DND-41 (cell line): ENCODE data around the gene TIMM29.
A peak's percentile ranks its signal among the peaks of the same experiment; 100 is the strongest.
"Not testable (repeated sequence)": the region's sequence is repeated elsewhere in the genome, so short reads cannot be mapped to it uniquely, and the experiment has no call there.

Experiments
- ATAC-seq: fragments of 200-7000 bp; cut with Tn5 transposase; 3 replicates; pipeline ENCODE4 v1.9.1; 2021; ENCODE audit warnings: low read depth; ENCODE audit not compliant: insufficient read depth
- DNase-seq: peaks from one replicate; pipeline ENCODE4 v3.0.0-alpha.2; 2020
- H2AFZ ChIP-seq: 2 replicates; pipeline ENCODE4 v1.6.0; 2012; ENCODE audit warnings: low read depth, low read length
- H3K27ac ChIP-seq: 2 replicates; pipeline ENCODE4 v1.5.1; 2012; ENCODE audit warnings: low read length, inconsistent platforms
- H3K27me3 ChIP-seq: fragments of 200-600 bp; sonication (generic); 2 replicates; pipeline ENCODE4 v1.6.0; 2012; ENCODE audit warnings: low read length, mild to moderate bottlenecking, inconsistent platforms; ENCODE audit not compliant: insufficient read depth, poor library complexity
- H3K36me3 ChIP-seq: 2 replicates; pipeline ENCODE4 v1.5.1; 2012; ENCODE audit warnings: low read length, inconsistent platforms; ENCODE audit not compliant: insufficient read depth
- H3K4me1 ChIP-seq: 2 replicates; pipeline ENCODE4 v1.5.1; 2012; ENCODE audit warnings: mild to moderate bottlenecking, low read length; ENCODE audit not compliant: insufficient read depth
- H3K4me2 ChIP-seq: 2 replicates; pipeline ENCODE4 v1.6.0; 2012; ENCODE audit warnings: mild to moderate bottlenecking, moderate library complexity, low read length, inconsistent platforms; ENCODE audit not compliant: insufficient read depth
- H3K4me3 ChIP-seq, 2 experiments: fragments of 200-600 bp in 1 of 2; shearing (Covaris generic) in 1 of 2; 2 replicates each; pipeline ENCODE4 v1.5.1; 2012 to 2016; ENCODE audit warnings: inconsistent platforms in 2 of 2, low read length in 2 of 2, mild to moderate bottlenecking in 2 of 2, low read depth in 1 of 2, moderate library complexity in 1 of 2
- H3K79me2 ChIP-seq: 2 replicates; pipeline ENCODE4 v1.6.0; 2012; ENCODE audit warnings: low read length, inconsistent platforms; ENCODE audit not compliant: insufficient read depth
- H3K9ac ChIP-seq: 2 replicates; pipeline ENCODE4 v1.6.0; 2012; ENCODE audit warnings: low read depth, mild to moderate bottlenecking, inconsistent platforms, low read length, moderate library complexity
- H3K9me3 ChIP-seq: 2 replicates; pipeline ENCODE4 v1.5.1; 2012; ENCODE audit warnings: low read length, moderate library complexity, mild to moderate bottlenecking, inconsistent platforms; ENCODE audit not compliant: insufficient read depth, severe bottlenecking
- H4K20me1 ChIP-seq: 2 replicates; pipeline ENCODE4 v1.6.0; 2012; ENCODE audit warnings: low read length; ENCODE audit not compliant: insufficient read depth
- EZH2 ChIP-seq: IDR thresholded peaks from 3 replicates; pipeline ENCODE4 v1.6.1; 2012; ENCODE audit warnings: borderline replicate concordance, low read depth, mild to moderate bottlenecking, moderate library complexity, low read length, inconsistent platforms; ENCODE audit not compliant: severe bottlenecking
- TF ChIP-seq, protein P1 (sequence below): IDR thresholded peaks from 2 replicates; pipeline ENCODE4 v1.5.1; 2012; ENCODE audit warnings: borderline replicate concordance, low read length, moderate library complexity, mild to moderate bottlenecking; ENCODE audit not compliant: poor library complexity, severe bottlenecking; ENCODE audit errors: extremely low read depth

Gene TIMM29

DNA sequence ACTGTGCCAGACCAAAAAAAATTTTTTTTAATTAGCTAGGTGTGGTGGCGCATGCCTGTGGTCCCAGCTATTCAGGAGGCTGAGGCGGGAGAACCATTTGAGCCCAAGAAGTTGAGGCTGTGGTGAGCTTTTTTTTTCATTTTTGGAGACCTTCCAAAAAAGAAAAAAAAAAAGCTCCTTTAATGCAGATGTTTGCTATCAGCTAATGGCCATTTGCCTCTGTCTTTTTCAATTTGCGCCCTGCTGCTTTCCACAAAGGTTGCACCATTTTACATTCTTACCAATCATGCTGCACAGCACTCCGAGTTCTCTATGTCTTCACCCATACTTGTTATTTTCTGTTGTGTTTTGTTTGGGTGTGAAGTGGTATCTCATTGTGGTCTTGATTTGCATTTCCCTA, 16.7 kb downstream of the TIMM29 start:
- no peak for TF ChIP-seq EZH2
- TF ChIP-seq, protein P1, sequence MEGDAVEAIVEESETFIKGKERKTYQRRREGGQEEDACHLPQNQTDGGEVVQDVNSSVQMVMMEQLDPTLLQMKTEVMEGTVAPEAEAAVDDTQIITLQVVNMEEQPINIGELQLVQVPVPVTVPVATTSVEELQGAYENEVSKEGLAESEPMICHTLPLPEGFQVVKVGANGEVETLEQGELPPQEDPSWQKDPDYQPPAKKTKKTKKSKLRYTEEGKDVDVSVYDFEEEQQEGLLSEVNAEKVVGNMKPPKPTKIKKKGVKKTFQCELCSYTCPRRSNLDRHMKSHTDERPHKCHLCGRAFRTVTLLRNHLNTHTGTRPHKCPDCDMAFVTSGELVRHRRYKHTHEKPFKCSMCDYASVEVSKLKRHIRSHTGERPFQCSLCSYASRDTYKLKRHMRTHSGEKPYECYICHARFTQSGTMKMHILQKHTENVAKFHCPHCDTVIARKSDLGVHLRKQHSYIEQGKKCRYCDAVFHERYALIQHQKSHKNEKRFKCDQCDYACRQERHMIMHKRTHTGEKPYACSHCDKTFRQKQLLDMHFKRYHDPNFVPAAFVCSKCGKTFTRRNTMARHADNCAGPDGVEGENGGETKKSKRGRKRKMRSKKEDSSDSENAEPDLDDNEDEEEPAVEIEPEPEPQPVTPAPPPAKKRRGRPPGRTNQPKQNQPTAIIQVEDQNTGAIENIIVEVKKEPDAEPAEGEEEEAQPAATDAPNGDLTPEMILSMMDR, result no peak
- H3K9me3 ChIP-seq, result no peaks in the 10 kb centered on the region
- no peak overlapping the region for H3K27ac ChIP-seq
- no peaks in the 10 kb centered on the region for H4K20me1 ChIP-seq
- no peaks in the 10 kb centered on the region for H3K27me3 ChIP-seq
- H3K36me3 ChIP-seq, result no peaks in the 10 kb centered on the region
- no peaks in the 10 kb centered on the region for H3K4me1 ChIP-seq
- H3K9ac ChIP-seq, result no peak overlapping the region
- no peaks in the 10 kb centered on the region for H3K79me2 ChIP-seq
- no peak overlapping the region for H3K4me3 ChIP-seq
- H3K4me2 ChIP-seq, result no peak overlapping the region
- no peak for DNase-seq
- no peak for ATAC-seq
- no peak overlapping the region for H2AFZ ChIP-seq

DNA sequence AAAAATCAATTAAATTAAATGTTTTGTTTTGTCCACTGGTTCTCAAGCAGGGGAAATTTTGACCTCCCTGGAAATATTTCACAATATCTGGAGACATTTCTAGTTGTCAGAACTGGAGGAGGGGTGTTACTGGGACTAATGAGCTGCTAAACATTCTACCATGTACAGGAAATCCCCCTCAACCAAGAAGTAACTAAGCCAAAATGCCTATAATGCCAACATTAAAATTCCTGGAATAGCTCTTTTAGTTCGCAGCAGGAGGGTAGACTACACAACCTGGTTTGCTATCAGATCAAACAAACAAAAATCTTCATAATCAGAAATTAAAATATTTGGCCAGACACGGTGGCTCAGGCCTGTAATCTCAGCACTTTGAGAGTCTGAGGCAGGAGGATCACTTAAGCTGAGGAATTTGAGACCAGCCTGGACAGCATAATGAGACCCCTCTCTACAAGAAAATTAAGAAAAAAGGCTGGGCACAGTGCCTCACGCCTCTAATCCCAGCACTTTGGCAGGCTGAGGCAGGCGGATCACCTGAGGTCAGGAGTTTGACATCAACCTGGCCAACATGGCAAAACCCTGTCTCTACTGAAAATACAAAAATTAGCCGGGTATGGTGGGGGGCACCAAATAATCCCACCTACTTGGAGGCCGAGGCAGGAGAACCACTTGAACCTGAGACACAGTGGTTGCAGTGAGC, 18.5 kb downstream of the TIMM29 start:
- DNase-seq, result no peak
- TF ChIP-seq, protein P1, result no peak
- no peak for TF ChIP-seq EZH2
- Histone ChIP-seq H3K4me2 (no peak overlapping the region), H3K27ac (no peak overlapping the region), H3K9ac (no peak overlapping the region), H3K36me3 (no peaks in the 10 kb centered on the region), H3K79me2 (no peaks in the 10 kb centered on the region), H4K20me1 (no peaks in the 10 kb centered on the region), H2AFZ (no peak overlapping the region), H3K27me3 (no peaks in the 10 kb centered on the region), H3K9me3 (no peaks in the 10 kb centered on the region), H3K4me1 (no peaks in the 10 kb centered on the region), H3K4me3 (no peak overlapping the region)
- ATAC-seq, result no peak

DNA sequence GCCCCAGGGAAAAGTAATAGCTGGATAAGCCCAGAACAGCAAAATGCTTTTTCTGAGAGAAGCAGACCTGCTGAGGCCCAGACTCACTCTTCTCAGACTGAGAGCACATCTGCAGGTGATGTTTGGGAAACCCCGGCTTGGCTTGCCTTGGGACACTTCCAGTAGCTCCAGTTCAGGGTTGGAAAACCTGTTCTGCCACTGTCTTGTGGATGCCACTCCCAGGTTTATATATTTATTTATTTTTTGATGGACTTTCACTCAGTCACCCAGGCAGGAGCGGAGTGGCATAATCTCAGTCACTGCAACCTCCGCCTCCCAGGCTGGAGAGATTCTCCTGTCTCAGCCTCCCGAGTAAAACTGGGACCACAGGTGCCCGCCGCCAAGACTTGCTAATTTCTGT, 24.2 kb downstream of the TIMM29 start:
- H3K9me3 ChIP-seq, result no peaks in the 10 kb centered on the region
- ATAC-seq (no peak), DNase-seq (no peak)
- no peak overlapping the region for H3K27ac ChIP-seq
- no peak overlapping the region for H3K9ac ChIP-seq
- H4K20me1 ChIP-seq, result no peaks in the 10 kb centered on the region
- no peaks in the 10 kb centered on the region for H3K27me3 ChIP-seq
- no peaks in the 10 kb centered on the region for H3K79me2 ChIP-seq
- H2AFZ ChIP-seq, result no peak overlapping the region
- no peak overlapping the region for H3K4me3 ChIP-seq
- H3K4me1 ChIP-seq, result no peaks in the 10 kb centered on the region
- no peak for TF ChIP-seq EZH2
- TF ChIP-seq, protein P1, result no peak
- H3K4me2 ChIP-seq, result no peak overlapping the region
- no peaks in the 10 kb centered on the region for H3K36me3 ChIP-seq

DNA sequence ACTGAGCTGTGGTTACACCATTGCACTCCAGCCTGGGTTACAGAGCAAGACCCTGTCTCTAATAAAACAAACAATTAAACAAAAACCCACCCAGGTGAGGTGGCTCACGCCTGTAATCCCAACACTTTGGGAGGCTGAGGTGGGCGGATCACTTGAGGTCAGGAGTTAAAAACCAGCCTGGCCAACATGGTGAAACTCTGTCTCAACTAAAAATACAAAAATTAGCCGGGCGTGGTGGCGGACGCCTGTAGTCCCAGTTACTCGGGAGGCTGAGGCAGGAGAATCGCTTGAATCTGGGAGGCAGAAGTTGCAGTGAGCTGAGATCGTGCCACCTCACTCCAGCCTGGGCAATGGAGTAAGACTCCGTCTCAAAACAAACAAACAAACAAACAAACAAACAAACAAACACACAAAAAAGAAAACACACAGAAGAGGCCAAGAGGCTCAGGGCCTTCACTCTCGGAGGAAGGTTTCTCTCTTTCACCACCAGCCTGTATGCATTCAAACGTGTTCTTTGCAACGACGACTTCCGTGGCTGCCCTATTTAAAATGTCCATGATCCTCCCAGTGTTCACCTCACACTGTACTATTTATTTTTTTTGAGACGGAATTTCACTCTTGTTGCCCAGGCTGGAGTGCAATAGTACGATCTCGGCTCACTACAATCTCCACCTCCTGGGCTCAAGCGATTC, 30.8 kb downstream of the TIMM29 start:
- H3K36me3 ChIP-seq, H3K9me3 ChIP-seq, H3K27me3 ChIP-seq, DNase-seq, ATAC-seq, H2AFZ ChIP-seq: not testable (repeated sequence)
- peak overlapping the region; percentile 81 to 89; a peak in 3 of 4 replicates for H3K4me3 ChIP-seq
- H4K20me1 ChIP-seq, result peaks cover 23% of the 10 kb centered on the region
- peaks cover 34% of the 10 kb centered on the region for H3K4me1 ChIP-seq
- peak overlapping the region; percentile 98 for H3K9ac ChIP-seq
- peak overlapping the region; percentile 76 for H3K4me2 ChIP-seq
- peak overlapping the region; percentile 89; the same call in 1 of the 2 replicates for H3K27ac ChIP-seq
- H3K79me2 ChIP-seq, result peaks cover 44% of the 10 kb centered on the region
